Stomach (tissue), 4 donors: ENCODE measurements around the gene MED10.

Experiments
- EP300 ChIP-seq: sonication (generic); formaldehyde crosslinking; IDR thresholded peaks from one replicate; pipeline ENCODE4 v1.6.1; 2017; ENCODE audit warnings: antibody characterized with exemption
- POLR2A ChIP-seq, 4 donors: fragments of 450-650 bp; IDR thresholded peaks; one replicate each; pipeline ENCODE4 v1.6.1; 2016; ENCODE audit warnings: antibody characterized with exemption in 4 of 4, control low read depth in 2 of 4, mild to moderate bottlenecking in 1 of 4, moderate library complexity in 1 of 4
- POLR2AphosphoS5 ChIP-seq, 3 donors: sonication (generic); formaldehyde crosslinking; IDR thresholded peaks; one replicate each; pipeline ENCODE4 v1.6.1; 2016; ENCODE audit warnings: antibody characterized with exemption in 3 of 3
- TF ChIP-seq, protein P1 (sequence below), 7 experiments: fragments of 450-650 bp in 4 of 7; fragments of 200-600 bp in 3 of 7; sonication (generic) in 3 of 7; IDR thresholded peaks; one replicate each; pipeline ENCODE4 v1.5.1; 2016 to 2019; ENCODE audit warnings: antibody characterized with exemption in 7 of 7, control low read depth in 2 of 7, mild to moderate bottlenecking in 1 of 7

DNA sequence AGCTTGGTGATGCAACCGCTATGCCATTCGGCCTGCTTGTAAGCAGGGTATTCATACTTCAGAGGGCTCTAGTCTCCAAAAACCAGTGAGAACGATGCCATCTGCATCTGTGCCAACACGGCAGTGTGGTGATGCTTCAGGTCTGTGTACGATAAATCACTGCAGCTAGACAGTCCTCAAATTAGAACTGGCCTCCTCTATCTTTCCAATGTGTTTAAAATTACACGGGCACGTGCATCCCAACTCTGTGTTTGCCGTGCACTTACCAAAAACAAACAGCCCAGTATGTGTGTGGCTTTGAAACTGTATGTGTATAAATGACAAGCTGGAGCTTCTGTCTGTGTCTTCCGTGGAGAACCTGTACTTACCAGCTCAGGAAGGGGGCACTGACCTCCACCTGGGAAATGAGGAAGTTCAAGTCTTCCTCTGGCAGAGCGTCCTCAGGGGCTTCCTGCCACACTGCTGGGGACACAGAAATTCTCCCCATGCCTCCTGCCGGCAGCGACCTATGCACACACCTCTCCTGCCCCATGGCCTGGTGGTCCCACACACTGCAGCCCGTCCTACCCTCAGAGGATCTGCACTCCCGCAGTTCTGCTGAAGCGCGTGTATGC is 12.3 kb downstream of the MED10 start:
- TF ChIP-seq, protein P1, sequence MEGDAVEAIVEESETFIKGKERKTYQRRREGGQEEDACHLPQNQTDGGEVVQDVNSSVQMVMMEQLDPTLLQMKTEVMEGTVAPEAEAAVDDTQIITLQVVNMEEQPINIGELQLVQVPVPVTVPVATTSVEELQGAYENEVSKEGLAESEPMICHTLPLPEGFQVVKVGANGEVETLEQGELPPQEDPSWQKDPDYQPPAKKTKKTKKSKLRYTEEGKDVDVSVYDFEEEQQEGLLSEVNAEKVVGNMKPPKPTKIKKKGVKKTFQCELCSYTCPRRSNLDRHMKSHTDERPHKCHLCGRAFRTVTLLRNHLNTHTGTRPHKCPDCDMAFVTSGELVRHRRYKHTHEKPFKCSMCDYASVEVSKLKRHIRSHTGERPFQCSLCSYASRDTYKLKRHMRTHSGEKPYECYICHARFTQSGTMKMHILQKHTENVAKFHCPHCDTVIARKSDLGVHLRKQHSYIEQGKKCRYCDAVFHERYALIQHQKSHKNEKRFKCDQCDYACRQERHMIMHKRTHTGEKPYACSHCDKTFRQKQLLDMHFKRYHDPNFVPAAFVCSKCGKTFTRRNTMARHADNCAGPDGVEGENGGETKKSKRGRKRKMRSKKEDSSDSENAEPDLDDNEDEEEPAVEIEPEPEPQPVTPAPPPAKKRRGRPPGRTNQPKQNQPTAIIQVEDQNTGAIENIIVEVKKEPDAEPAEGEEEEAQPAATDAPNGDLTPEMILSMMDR (IDR thresholded peaks at IDR 0.05), result no peak
- TF ChIP-seq EP300 (no peak), POLR2A (IDR thresholded peaks at IDR 0.05) (no peak), POLR2AphosphoS5 (IDR thresholded peaks at IDR 0.05) (no peak)
